HG03025 (cell line): ENCODE results near the gene TWF2.
A peak's percentile ranks its signal among the peaks of the same experiment; 100 is the strongest.

Experiments
- ATAC-seq: cut with Tn5 transposase; IDR thresholded peaks from one replicate; pipeline ENCODE4 v1.9.1; 2021; ENCODE audit warnings: mild to moderate bottlenecking, moderate library complexity; ENCODE audit not compliant: unreplicated experiment, low FRiP score

TWF2 gene

GRCh38 chr3:52225452-52226228 lies 13.3 kb downstream of the TWF2 start, which contains the start of gene TLR9:
TLR9 (minus strand) TSS chr3:52225645; CDS start chr3:52225529, 116 bp downstream.
- peak; percentile 70 for ATAC-seq

GRCh38 chr3:52223449-52224408 lies 15.2 kb downstream of the TWF2 start:
- ATAC-seq: no peak

GRCh38 chr3:52222319-52223221 lies 16.4 kb downstream of the TWF2 start:
- ATAC-seq: no peak

GRCh38 chr3:52221563-52222318 lies 17.2 kb downstream of the TWF2 start:
- no peak for ATAC-seq

- no peak for ATAC-seq
These were observed 17.8 kb downstream of the TWF2 start for GRCh38 chr3:52221141-52221562.

- ATAC-seq: no peak
These were observed 18.5 kb downstream of the TWF2 start for GRCh38 chr3:52220380-52221026.

- no peak for ATAC-seq
These were observed 19.9 kb downstream of the TWF2 start for GRCh38 chr3:52218937-52219650.

- ATAC-seq: no peak
These were observed 20.5 kb downstream of the TWF2 start for GRCh38 chr3:52218454-52218853.

- no peak for ATAC-seq
These were observed 20.9 kb downstream of the TWF2 start for GRCh38 chr3:52218026-52218425.

GRCh38 chr3:52217409-52217805 lies 21.6 kb downstream of the TWF2 start:
- ATAC-seq: no peak

- no peak for ATAC-seq
These were observed 22.2 kb downstream of the TWF2 start for GRCh38 chr3:52216585-52217408.

- ATAC-seq: no peak
These were observed 23.6 kb downstream of the TWF2 start for GRCh38 chr3:52215351-52215750.

- ATAC-seq: no peak
These were observed 25.1 kb downstream of the TWF2 start for GRCh38 chr3:52213901-52214300.

- no peak for ATAC-seq
These were observed 26.0 kb downstream of the TWF2 start for GRCh38 chr3:52213005-52213404.

GRCh38 chr3:52211268-52211891 lies 27.6 kb downstream of the TWF2 start:
- no peak for ATAC-seq

GRCh38 chr3:52210550-52211046 lies 28.4 kb downstream of the TWF2 start:
- no peak for ATAC-seq

GRCh38 chr3:52210037-52210436 lies 28.9 kb downstream of the TWF2 start:
- no peak for ATAC-seq
